Endothelial cell of umbilical vein (primary cell): ENCODE data around the gene RPS6KB1. TPM values are rescaled to one million over a fixed set of nuclear protein-coding genes. Genes with fewer than 3 reads are reported as not detected.

Experiments
- BruUV-seq: library from RNA; stranded (reverse); fragments of 400-500 nt; replicated peaks from 2 replicates; lab custom pipeline; 2021; lab: Mats Ljungman, UMichigan
- CTCF ChIA-PET: fragments of 300-600, 350-600 bp; sonication (Branson Sonifier 250); formaldehyde crosslinking; loops from one replicate; lab custom pipeline; 2021; ENCODE audit warnings: antibody characterized with exemption, inconsistent platforms; lab: Charles Lee
- POLR2A ChIA-PET: fragments of 300-600, 350-600 bp; sonication (Branson Sonifier 250); formaldehyde crosslinking; loops from one replicate; lab custom pipeline; 2021; ENCODE audit warnings: antibody characterized with exemption, inconsistent platforms; lab: Charles Lee
- DNase-seq: peaks from one replicate; pipeline ENCODE4 v3.0.0-alpha.2; 2011; ENCODE audit warnings: low read depth, low spot score
- FAIRE-seq: peaks from 2 replicates; lab custom pipeline; 2011; peaks lifted over from hg19 to GRCh38; lab: Jason Lieb, UNC
- H2AFZ ChIP-seq: 2 replicates; pipeline ENCODE4 v1.6.0; 2012; ENCODE audit warnings: low read depth, low read length, control low read depth, inconsistent platforms
- H3K27ac ChIP-seq: 2 replicates; pipeline ENCODE4 v1.5.1; 2011; ENCODE audit warnings: low read depth, mild to moderate bottlenecking, control low read depth, low read length, moderate library complexity; ENCODE audit not compliant: insufficient read depth
- H3K27me3 ChIP-seq, 2 experiments: 2 replicates each; pipeline versions ENCODE4 v1.6.0 to v1.6.1; 2011; ENCODE audit warnings: low read length in 2 of 2, mixed read lengths in 1 of 2; ENCODE audit not compliant: control insufficient read depth in 2 of 2, insufficient read depth in 2 of 2
- H3K36me3 ChIP-seq, 2 experiments: 2 replicates in 1 of 2; 3 replicates in 1 of 2; pipeline ENCODE4 v1.5.1; 2011; ENCODE audit warnings: low read length in 2 of 2, mild to moderate bottlenecking in 1 of 2, moderate library complexity in 1 of 2; ENCODE audit not compliant: control insufficient read depth in 2 of 2, insufficient read depth in 2 of 2; ENCODE audit errors: extremely low read depth in 1 of 2
- H3K4me1 ChIP-seq: 3 replicates; pipeline ENCODE4 v1.5.1; 2011; ENCODE audit warnings: mild to moderate bottlenecking, low read length; ENCODE audit not compliant: control insufficient read depth, insufficient read depth; ENCODE audit errors: extremely low read depth
- H3K4me2 ChIP-seq: 2 replicates; pipeline ENCODE4 v1.6.1; 2011; ENCODE audit warnings: low read length, control low read depth, mixed read lengths; ENCODE audit not compliant: insufficient read depth
- H3K4me3 ChIP-seq, 3 experiments: fragments of 200-600 bp in 1 of 3; sonication (generic), shearing (Covaris generic) in 1 of 3; replicated peaks in 1 of 3; 2 replicates each; pipeline ENCODE4 v1.5.1; 2011 to 2016; ENCODE audit warnings: control low read depth in 3 of 3, low read length in 3 of 3, mild to moderate bottlenecking in 2 of 3, inconsistent platforms in 1 of 3, low read depth in 1 of 3, moderate library complexity in 1 of 3; ENCODE audit not compliant: insufficient read depth in 1 of 3
- H3K79me2 ChIP-seq: 2 replicates; pipeline ENCODE4 v1.6.0; 2012; ENCODE audit warnings: low read length, inconsistent platforms; ENCODE audit not compliant: control insufficient read depth, insufficient read depth
- H3K9ac ChIP-seq: replicated peaks from 2 replicates; pipeline ENCODE3; 2011; ENCODE audit warnings: low read length, control low read depth; ENCODE audit not compliant: insufficient read depth; ENCODE audit errors: extremely low read depth
- H3K9me1 ChIP-seq: replicated peaks from 3 replicates; pipeline ENCODE4 v1.6.0; 2011; ENCODE audit warnings: mild to moderate bottlenecking, low read length; ENCODE audit not compliant: control insufficient read depth, insufficient read depth; ENCODE audit errors: extremely low read depth
- H3K9me3 ChIP-seq: replicated peaks from 2 replicates; pipeline ENCODE4 v1.5.1; 2012; ENCODE audit warnings: low read length, inconsistent platforms; ENCODE audit not compliant: control insufficient read depth, insufficient read depth
- H4K20me1 ChIP-seq: replicated peaks from 2 replicates; pipeline ENCODE3; 2011; ENCODE audit warnings: mild to moderate bottlenecking, low read length; ENCODE audit not compliant: control insufficient read depth, insufficient read depth; ENCODE audit errors: extremely low read depth
- EZH2 ChIP-seq: IDR thresholded peaks from 2 replicates; pipeline ENCODE4 v1.6.1; 2012; ENCODE audit warnings: borderline replicate concordance, low read depth, mild to moderate bottlenecking, moderate library complexity, low read length, inconsistent platforms; ENCODE audit not compliant: severe bottlenecking
- FOS ChIP-seq: IDR thresholded peaks from 2 replicates; pipeline ENCODE4 v1.6.1; 2011; ENCODE audit warnings: mild to moderate bottlenecking, low read length, moderate library complexity, borderline replicate concordance; ENCODE audit not compliant: insufficient read depth
- GATA2 ChIP-seq: IDR thresholded peaks from 2 replicates; pipeline ENCODE4 v1.7.0; 2011; ENCODE audit warnings: low read depth, mild to moderate bottlenecking, moderate library complexity, mixed read lengths, low read length; ENCODE audit not compliant: insufficient read length, insufficient read depth
- JUN ChIP-seq: IDR thresholded peaks from 2 replicates; pipeline ENCODE4 v1.6.1; 2011; ENCODE audit warnings: borderline replicate concordance, low read depth; ENCODE audit not compliant: insufficient read length, insufficient read depth
- MAX ChIP-seq: IDR thresholded peaks from 2 replicates; pipeline ENCODE4 v1.6.1; 2011; ENCODE audit not compliant: insufficient read depth, insufficient read length
- MYC ChIP-seq: IDR thresholded peaks from one replicate; pipeline ENCODE4 v1.6.1; 2011; ENCODE audit warnings: mild to moderate bottlenecking, low read depth, low read length
- POLR2A ChIP-seq: IDR thresholded peaks from 2 replicates; pipeline ENCODE4 v1.6.1; 2012; ENCODE audit warnings: low read depth, mild to moderate bottlenecking, control low read depth, low read length
- POLR2AphosphoS5 ChIP-seq: IDR thresholded peaks from 2 replicates; pipeline ENCODE4 v1.6.1; 2012; ENCODE audit warnings: low read depth, mild to moderate bottlenecking, control low read depth, low read length, moderate library complexity; ENCODE audit not compliant: insufficient read depth
- dilution Hi-C: fragments of 300-500 bp; cut with MboI; formaldehyde crosslinking; loops from one replicate; pipeline ENCODE4 v1.15.0; 2019; ENCODE audit warnings: low sequenced_read_pairs; ENCODE audit not compliant: extremely low pct_ligation_motif_present
- intact Hi-C: fragments of 100-400 bp; cut with micrococcal nuclease; formaldehyde crosslinking; loops from one replicate; pipeline ENCODE4 v1.10.0; 2022
- polyA plus RNA-seq, 4 experiments: library from polyadenylated mRNA; depleted of rRNA in 3 of 4; stranded (reverse) in 3 of 4; unstranded in 1 of 4; fragments of >200 nt; gene quantifications; 2 replicates each; pipeline versions ENCODE4 v1.2.1 to v1.2.3, GENCODE V29; 2011 to 2012; ENCODE audit warnings: missing spikeins in 1 of 4
- total RNA-seq: library from RNA; stranded (reverse); gene quantifications from 2 replicates; pipeline ENCODE4 v1.2.3, GENCODE V29; 2021

RPS6KB1 gene
- total and polyA plus RNA-seq, 2 donors (not counting 3 experiments of a cell fraction or from before 2014, with no cell fraction given), result 5.4 to 45.7 TPM

- POLR2A ChIA-PET, result no interaction called here
- no peaks in the 10 kb centered on the region for H3K27me3 ChIP-seq
- peaks cover 0 to 3% of the 10 kb centered on the region in 2 experiments for H3K36me3 ChIP-seq
- dilution Hi-C loops (no loop called here), intact Hi-C loops (no loop called here)
- H3K4me2 ChIP-seq, result no peak overlapping the region
- TF ChIP-seq EZH2, result no peak
- no peak for TF ChIP-seq MYC
- no peak for TF ChIP-seq JUN
- no peak for TF ChIP-seq FOS
- no peak overlapping the region for H3K4me3 ChIP-seq
- H3K27ac ChIP-seq, result no peak overlapping the region
- CTCF ChIA-PET, result no interaction called here
- no TSS peak for BruUV-seq
- no peak overlapping the region for H2AFZ ChIP-seq
- no peaks in the 10 kb centered on the region for H4K20me1 ChIP-seq
- no peaks in the 10 kb centered on the region for H3K9me1 ChIP-seq
- FAIRE-seq (no peak), DNase-seq (no peak)
- no peaks in the 10 kb centered on the region for H3K9me3 ChIP-seq
- no peaks in the 10 kb centered on the region for H3K79me2 ChIP-seq
- no peaks in the 10 kb centered on the region for H3K4me1 ChIP-seq
- no peak overlapping the region for H3K9ac ChIP-seq
Measured at GRCh38 chr17:59884861-59885260, 8.1 kb upstream of the RPS6KB1 start.

DNA sequence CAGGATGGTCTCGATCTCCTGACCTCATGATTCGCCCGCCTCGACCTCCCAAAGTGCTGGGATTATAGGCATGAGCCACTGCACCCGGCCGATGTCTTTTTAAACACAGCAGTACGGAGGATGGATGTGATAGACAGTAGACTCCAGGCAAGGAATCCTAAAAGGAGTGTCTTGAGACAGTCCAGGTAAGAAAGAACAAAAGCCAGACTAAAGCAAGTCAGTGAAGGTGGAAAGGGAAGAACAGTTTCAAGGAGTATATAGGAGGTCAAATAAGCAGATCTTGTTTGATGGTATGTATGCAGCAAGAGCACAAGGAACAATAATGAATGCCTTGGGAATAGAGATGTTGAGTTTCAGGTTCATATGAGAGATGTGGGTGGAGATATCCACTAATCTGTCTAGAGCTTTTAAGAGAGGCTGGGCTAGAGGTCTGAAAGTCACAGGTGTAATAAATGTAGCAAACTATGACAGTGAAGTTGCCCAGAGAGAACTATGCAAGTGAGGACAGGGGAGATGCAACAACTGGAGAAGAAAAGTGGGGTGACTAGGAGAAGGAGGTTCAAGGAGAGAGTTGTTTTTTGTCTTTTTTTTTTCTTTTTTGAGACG lies 4.7 kb upstream of the RPS6KB1 start:
- TF ChIP-seq GATA2 (no peak), POLR2A (no peak), POLR2AphosphoS5 (no peak), MAX (no peak)
- Histone ChIP-seq H3K4me3 (no peak overlapping the region), H3K9me1 (no peaks in the 10 kb centered on the region), H3K27ac (no peak overlapping the region), H3K4me1 (peaks cover 5% of the 10 kb centered on the region), H3K4me2 (no peak overlapping the region), H3K9me3 (no peaks in the 10 kb centered on the region), H3K36me3 (peaks cover 0 to 3% of the 10 kb centered on the region in 2 experiments), H3K79me2 (peaks cover 8% of the 10 kb centered on the region), H4K20me1 (no peaks in the 10 kb centered on the region), H3K27me3 (no peaks in the 10 kb centered on the region), H3K9ac (no peak overlapping the region), H2AFZ (no peak overlapping the region)
- DNase-seq (no peak), FAIRE-seq (no peak)
- dilution Hi-C loops (no loop called here), intact Hi-C loops (no loop called here)
- BruUV-seq, result no TSS peak
- CTCF ChIA-PET, result no interaction called here
- POLR2A ChIA-PET, result no interaction called here
